T-cell (primary cell): ENCODE measurements around the gene GCHFR. TPM values are rescaled to one million over a fixed set of nuclear protein-coding genes. Genes with fewer than 3 reads are reported as not detected.

Experiments used
- ATAC-seq, 4 experiments: fragments of 200-7000 bp in 3 of 4; fragments of 150-1000 bp in 1 of 4; cut with Tn5 transposase; replicated peaks in 1 of 4; 1 replicate in 3 of 4; 2 replicates in 1 of 4; pipeline ENCODE4 v1.10.0; 2021; ENCODE audit warnings: moderate library complexity in 3 of 4, mild to moderate bottlenecking in 2 of 4, moderate number of reproducible peaks in 1 of 4
- CTCF ChIA-PET, 2 donors: fragments of 300-600 bp; sonication (Branson Sonifier 250); formaldehyde crosslinking; loops; one replicate each; lab custom pipeline; 2022; ENCODE audit warnings: antibody characterized with exemption in 2 of 2; lab: Charles Lee
- POLR2A ChIA-PET, 2 donors: fragments of 300-600 bp; sonication (Branson Sonifier 250); formaldehyde crosslinking; loops; one replicate each; lab custom pipeline; 2022; ENCODE audit warnings: antibody characterized with exemption in 2 of 2; lab: Charles Lee
- DNase-seq, 35 experiments: peaks; one replicate each; pipeline versions ENCODE4 v3.0.0 to v3.0.0-alpha.2; 2013 to 2023
- H3K27ac ChIP-seq: one replicate; pipeline ENCODE4 v1.5.1; 2013; ENCODE audit warnings: low read length
- H3K27me3 ChIP-seq, 2 experiments: replicated peaks in 1 of 2; 1 replicate in 1 of 2; 2 replicates in 1 of 2; pipeline versions ENCODE4 v1.6.1 to v1.7.0; 2013; ENCODE audit warnings: low read length in 1 of 2, mixed read lengths in 1 of 2; ENCODE audit not compliant: control insufficient read depth in 2 of 2, insufficient read depth in 2 of 2; ENCODE audit errors: extremely low read depth in 1 of 2
- H3K36me3 ChIP-seq, 2 donors: 1 replicate in 1 of 2; 2 replicates in 1 of 2; pipeline versions ENCODE4 v1.6.1 to v1.7.0; 2013; ENCODE audit warnings: low read length in 1 of 2; ENCODE audit not compliant: control insufficient read depth in 2 of 2, insufficient read depth in 1 of 2; ENCODE audit errors: extremely low read depth in 1 of 2
- H3K4me1 ChIP-seq, 2 experiments: 1 replicate in 1 of 2; 2 replicates in 1 of 2; pipeline versions ENCODE4 v1.6.1 to v1.7.0; 2013; ENCODE audit warnings: low read length in 2 of 2, mixed read lengths in 1 of 2; ENCODE audit not compliant: insufficient read depth in 2 of 2, control insufficient read depth in 1 of 2; ENCODE audit errors: extremely low read depth in 1 of 2
- H3K4me3 ChIP-seq, 2 donors: 1 replicate in 1 of 2; 2 replicates in 1 of 2; pipeline versions ENCODE4 v1.5.1 to v1.7.0; 2013; ENCODE audit warnings: mild to moderate bottlenecking in 2 of 2, low read length in 1 of 2, moderate library complexity in 1 of 2; ENCODE audit not compliant: control insufficient read depth in 1 of 2; ENCODE audit errors: extremely low read depth in 1 of 2
- H3K9me3 ChIP-seq: 2 replicates; pipeline ENCODE4 v1.7.0; 2013
- H3K27ac Mint-ChIP-seq, 2 donors: one replicate each; pipeline ENCODE4 v1.8.0; 2020 to 2021; ENCODE audit warnings: mild to moderate bottlenecking in 2 of 2, mixed read lengths in 2 of 2
- H3K27me3 Mint-ChIP-seq, 2 donors: one replicate each; pipeline ENCODE4 v1.8.0; 2021 to 2022; ENCODE audit warnings: mixed read lengths in 2 of 2
- H3K36me3 Mint-ChIP-seq: one replicate; pipeline ENCODE4 v1.8.0; 2021; ENCODE audit warnings: mixed read lengths
- H3K4me1 Mint-ChIP-seq, 3 donors: one replicate each; pipeline ENCODE4 v1.8.0; 2020 to 2022; ENCODE audit warnings: mixed read lengths in 3 of 3, mild to moderate bottlenecking in 1 of 3
- H3K4me3 Mint-ChIP-seq, 3 donors: one replicate each; pipeline ENCODE4 v1.8.0; 2020 to 2022; ENCODE audit warnings: mild to moderate bottlenecking in 3 of 3, mixed read lengths in 3 of 3, moderate library complexity in 3 of 3
- H3K9me3 Mint-ChIP-seq, 3 donors: one replicate each; pipeline ENCODE4 v1.8.0; 2020 to 2022; ENCODE audit warnings: mixed read lengths in 3 of 3
- WGBS: methylation state at CpG from one replicate; pipeline ENCODE4 v1.1.5; 2013; ENCODE audit warnings: missing lambda C conversion rate; ENCODE audit not compliant: insufficient coverage; 5-methylcytosine and 5-hydroxymethylcytosine counted together
- total RNA-seq, 35 experiments: library from RNA in 6 of 35; stranded (reverse) in 6 of 35; fragments of 120-200 nt in 1 of 35; gene quantifications; one replicate each; pipeline versions ENCODE4 v1.2.1 to v1.2.4 and lab custom pipeline; 2013 to 2026

The GCHFR gene
- total RNA-seq, 5 donors from 2014 or later (not counting 1 experiment from before 2014, with no cell fraction given) = 13.7 to 29.9 (median 28.4) TPM

GRCh38 chr15:40766906-40767837 is 3.3 kb downstream of the GCHFR start:
- Histone ChIP-seq H3K4me1 (peaks cover 17 to 58% of the 10 kb centered on the region in 2 experiments), H3K27me3 (no peaks in the 10 kb centered on the region), H3K27ac (no peak overlapping the region), H3K4me3 (no peak overlapping the region), H3K36me3 (peaks cover 0 to 16% of the 10 kb centered on the region in 2 donors), H3K9me3 (no peaks in the 10 kb centered on the region)
- H3K9me3 Mint-ChIP-seq = no peaks in the 10 kb centered on the region
- no peaks in the 10 kb centered on the region for H3K27me3 Mint-ChIP-seq
- peaks cover 6% of the 10 kb centered on the region for H3K36me3 Mint-ChIP-seq
- ChIA-PET CTCF (interaction anchor here in 1 of 2 donors (1.3 kb wide), 1 partner anchor 15 kb away, joined by 3 read pairs; no protein-coding TSS in a partner anchor), POLR2A (no interaction called here)
- H3K4me1 Mint-ChIP-seq = peaks cover 45 to 55% (median 52%) of the 10 kb centered on the region in 3 donors
- H3K27ac Mint-ChIP-seq = peak overlapping the region in 1 of 2 donors; percentile 93
- no peak overlapping the region for H3K4me3 Mint-ChIP-seq
- no peak for ATAC-seq
- 89% methylated on average over 17 of the region's 32 CpGs for WGBS
- no peak for DNase-seq

- no peak overlapping the region for H3K4me3 ChIP-seq
- ChIA-PET POLR2A (no interaction called here), CTCF (interaction anchor here in 1 of 2 donors (1.3 to 1.8 kb wide), 2 partner anchors 9 to 15 kb away, joined by 3 to 4 read pairs; no protein-coding TSS in a partner anchor)
- H3K4me1 ChIP-seq = peaks cover 17 to 54% of the 10 kb centered on the region in 2 experiments
- DNase-seq = no peak
- Mint-ChIP-seq H3K36me3 (peaks cover 6% of the 10 kb centered on the region), H3K4me1 (peaks cover 44 to 49% (median 49%) of the 10 kb centered on the region in 3 donors), H3K27me3 (no peaks in the 10 kb centered on the region), H3K4me3 (no peak overlapping the region), H3K9me3 (no peaks in the 10 kb centered on the region), H3K27ac (peak overlapping the region; percentile 87 to 94)
- peak overlapping the region; percentile 5 for H3K27ac ChIP-seq
- H3K9me3 ChIP-seq = no peaks in the 10 kb centered on the region
- peaks cover 0 to 22% of the 10 kb centered on the region in 2 donors for H3K36me3 ChIP-seq
- WGBS = 97% methylated on average over 19 of the region's 29 CpGs
- ATAC-seq = no peak
- no peaks in the 10 kb centered on the region for H3K27me3 ChIP-seq
Observed at GRCh38 chr15:40767838-40768500, 4.1 kb downstream of the GCHFR start.

GRCh38 chr15:40768521-40769273 is 4.8 kb downstream of the GCHFR start:
- ATAC-seq (peak in 2 of 4 experiments; percentile 1 to 5), DNase-seq (peak in 3 of 35 experiments; percentile 7 to 16 (median 10))
- Mint-ChIP-seq H3K36me3 (peaks cover 6% of the 10 kb centered on the region), H3K9me3 (no peaks in the 10 kb centered on the region), H3K4me1 (peaks cover 37 to 43% (median 41%) of the 10 kb centered on the region in 3 donors), H3K27me3 (no peaks in the 10 kb centered on the region), H3K4me3 (peak overlapping the region in 2 of 3 donors; percentile 49 to 58), H3K27ac (peak overlapping the region; percentile 87 to 94)
- WGBS = 85% methylated on average over 16 of the region's 21 CpGs
- Histone ChIP-seq H3K4me1 (peaks cover 16 to 46% of the 10 kb centered on the region in 2 experiments), H3K27me3 (no peaks in the 10 kb centered on the region), H3K27ac (peak overlapping the region; percentile 57), H3K36me3 (peaks cover 0 to 25% of the 10 kb centered on the region in 2 donors), H3K4me3 (peak overlapping the region in 1 of 2 donors; percentile 11), H3K9me3 (no peaks in the 10 kb centered on the region)
- POLR2A ChIA-PET = no interaction called here
- CTCF ChIA-PET = interaction anchor here (0.6 to 1.8 kb wide), 5 partner anchors 9 to 58 kb away, joined by 3 to 6 read pairs (median 4); no protein-coding TSS in a partner anchor

- Mint-ChIP-seq H3K4me3 (peak within 1 kb of the TSS; percentile 0 to 58 (median 49)), H3K4me1 (peaks cover 34 to 40% (median 38%) of the 10 kb centered on the region in 3 donors), H3K27ac (peak within 1 kb of the TSS; percentile 87 to 94), H3K27me3 (no peaks in the 10 kb centered on the region), H3K36me3 (peaks cover 9% of the 10 kb centered on the region), H3K9me3 (no peaks in the 10 kb centered on the region)
- ATAC-seq = peak; percentile 50 to 77 (median 74)
- WGBS = 49% methylated on average over 17 of the region's 28 CpGs
- peak within 1 kb of the TSS; percentile 57 for H3K27ac ChIP-seq
- DNase-seq = peak in 27 of 35 experiments; percentile 16 to 70 (median 45)
- peaks cover 0 to 32% of the 10 kb centered on the region in 2 donors for H3K36me3 ChIP-seq
- H3K27me3 ChIP-seq = no peaks in the 10 kb centered on the region
- H3K4me1 ChIP-seq = peaks cover 16 to 40% of the 10 kb centered on the region in 2 experiments
- H3K9me3 ChIP-seq = no peaks in the 10 kb centered on the region
- ChIA-PET CTCF (interaction anchor here (0.6 to 1.8 kb wide), 6 partner anchors 8 to 92 kb away, joined by 3 to 6 read pairs (median 4); no protein-coding TSS in a partner anchor), POLR2A (no interaction called here)
- peak within 1 kb of the TSS in 1 of 2 donors; percentile 11 for H3K4me3 ChIP-seq
Observed at GRCh38 chr15:40769274-40770146, 5.6 kb downstream of the GCHFR start, which contains the start of gene C15orf62. Gene C15orf62 (plus strand): TSS chr15:40769980. CDS start chr15:40770496, 516 bp downstream.

- WGBS = 81% methylated on average over 15 of the region's 17 CpGs
- H3K4me3 Mint-ChIP-seq = peak overlapping the region in 1 of 3 donors; percentile 58
- Histone ChIP-seq H3K4me1 (peaks cover 11 to 33% of the 10 kb centered on the region in 2 experiments), H3K27ac (peak overlapping the region; percentile 57), H3K4me3 (no peak overlapping the region), H3K27me3 (no peaks in the 10 kb centered on the region), H3K9me3 (no peaks in the 10 kb centered on the region), H3K36me3 (peaks cover 0 to 39% of the 10 kb centered on the region in 2 donors)
- peaks cover 14% of the 10 kb centered on the region for H3K36me3 Mint-ChIP-seq
- POLR2A ChIA-PET = interaction anchor here in 1 of 2 donors (0.8 kb wide), 1 partner anchor 155 kb away, joined by 3 read pairs; no protein-coding TSS in a partner anchor
- no peaks in the 10 kb centered on the region for H3K27me3 Mint-ChIP-seq
- H3K9me3 Mint-ChIP-seq = no peaks in the 10 kb centered on the region
- peaks cover 27 to 33% (median 31%) of the 10 kb centered on the region in 3 donors for H3K4me1 Mint-ChIP-seq
- ATAC-seq (no peak), DNase-seq (peak in 1 of 35 experiments; percentile 4)
- CTCF ChIA-PET = interaction anchor here (0.5 to 1.8 kb wide), 3 partner anchors 12 to 176 kb away, joined by 3 to 6 read pairs (median 4); no protein-coding TSS in a partner anchor
- peak overlapping the region; percentile 87 to 94 for H3K27ac Mint-ChIP-seq
Observed at GRCh38 chr15:40770147-40770721, 6.4 kb downstream of the GCHFR start.
